Psoas muscle (tissue), 8 donors: ENCODE measurements around the gene GRID2. TPM values are rescaled to one million over a fixed set of nuclear protein-coding genes. Genes with fewer than 3 reads are reported as not detected.

Source experiments
- ATAC-seq, 4 donors: fragments of 200-7000 bp; cut with Tn5 transposase; one replicate each; pipeline ENCODE4 v1.9.1; 2020; ENCODE audit warnings: moderate library complexity in 3 of 4, mild to moderate bottlenecking in 2 of 4
- DNase-seq, 2 donors: peaks; one replicate each; pipeline ENCODE4 v3.0.0-alpha.2; 2020
- H3K27ac ChIP-seq: fragments of 200-600 bp; one replicate; pipeline ENCODE4 v1.8.0; 2022
- H3K27me3 ChIP-seq, 3 donors: fragments of 200-600 bp in 1 of 3; one replicate each; pipeline versions ENCODE4 v1.6.1 to v1.8.0; 2013 to 2022; ENCODE audit warnings: low read length in 2 of 3, mild to moderate bottlenecking in 2 of 3, moderate library complexity in 1 of 3; ENCODE audit not compliant: insufficient read depth in 3 of 3
- H3K36me3 ChIP-seq, 2 donors: fragments of 200-600 bp in 1 of 2; one replicate each; pipeline versions ENCODE4 v1.6.1 to v1.8.0; 2013 to 2022; ENCODE audit warnings: low read depth in 1 of 2, mild to moderate bottlenecking in 1 of 2, moderate library complexity in 1 of 2; ENCODE audit not compliant: insufficient read depth in 1 of 2
- H3K4me1 ChIP-seq: fragments of 200-600 bp; one replicate; pipeline ENCODE4 v1.8.0; 2022
- H3K4me3 ChIP-seq: fragments of 200-600 bp; one replicate; pipeline ENCODE4 v1.8.0; 2022; ENCODE audit warnings: mild to moderate bottlenecking
- H3K9me3 ChIP-seq: fragments of 200-600 bp; one replicate; pipeline ENCODE4 v1.8.0; 2022
- WGBS, 3 donors: extraction: QIAGEN DNeasy Blood & Tissue Kit; methylation state at CpG; one replicate each; pipeline versions ENCODE4 v1.1.6 to v1.1.7; 2013; 5-methylcytosine and 5-hydroxymethylcytosine counted together
- intact Hi-C, 2 donors: fragments of 100-400 bp; cut with DNase I; formaldehyde crosslinking; loops; one replicate each; pipeline versions ENCODE4 v1.11.0 to v1.14.2; 2022
- polyA plus RNA-seq, 3 donors: library from polyadenylated mRNA; stranded (reverse); fragments of 200-250 nt; gene quantifications; one replicate each; pipeline ENCODE4 v1.2.3, GENCODE V29; 2013
- total RNA-seq, 4 donors: library from RNA; stranded (reverse); fragmentation: NEBNext Ultra II Directional in 2 of 4; extraction: Animal tissue kit (Norgen Biotek cat#: 25700) in 2 of 4; gene quantifications; one replicate each; pipeline versions ENCODE4 v1.2.1 to v1.2.4, GENCODE V29; 2021 to 2023
- TF ChIP-seq, protein P1 (sequence below): fragments of 200-600 bp; IDR thresholded peaks from one replicate; pipeline ENCODE4 v1.8.0; 2022; ENCODE audit warnings: antibody characterized with exemption
- donor health status: healthy with polysubstance abuse.
- donor health status: DM: no; HTN: no; CAD: no; lungs with moderate emphysema.
- donor health status: Bipolar disorder and iron deficiency.
- donor health status: healthy.
- donor health status: DM: yes; HTN: yes; CAD: no.
- donor health status: DM: no; HTN: no; CAD: no.
- donor health status: DM: no; HTN: no; CAD: no.
- donor health status: DM: yes; HTN: yes; CAD: no.

GRID2 gene
- total and polyA plus RNA-seq, 7 donors = not detected

DNA sequence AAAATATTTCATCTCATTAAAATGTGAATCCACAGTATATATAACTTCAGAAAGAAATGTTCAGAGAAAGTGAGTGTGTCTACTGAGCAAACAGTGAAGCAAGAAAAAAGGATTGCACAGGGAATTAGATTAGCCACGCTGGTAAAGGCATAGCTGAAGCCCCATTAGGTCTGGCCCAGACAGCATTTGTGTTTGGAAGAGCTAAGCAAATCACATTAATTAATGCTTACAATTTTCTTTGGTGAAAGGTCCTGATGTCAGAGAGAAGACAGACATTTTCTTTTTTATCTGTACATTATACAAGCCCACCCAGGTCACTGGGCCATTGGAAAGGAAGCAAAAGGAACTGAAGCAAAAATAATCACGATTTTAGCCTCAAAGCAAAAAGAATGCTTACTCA, 354.6 kb downstream of the GRID2 start:
- WGBS, 3 donors = 39 to 42% (median 42%) methylated on average over 2 of the region's 2 CpGs
- TF ChIP-seq, protein P1, sequence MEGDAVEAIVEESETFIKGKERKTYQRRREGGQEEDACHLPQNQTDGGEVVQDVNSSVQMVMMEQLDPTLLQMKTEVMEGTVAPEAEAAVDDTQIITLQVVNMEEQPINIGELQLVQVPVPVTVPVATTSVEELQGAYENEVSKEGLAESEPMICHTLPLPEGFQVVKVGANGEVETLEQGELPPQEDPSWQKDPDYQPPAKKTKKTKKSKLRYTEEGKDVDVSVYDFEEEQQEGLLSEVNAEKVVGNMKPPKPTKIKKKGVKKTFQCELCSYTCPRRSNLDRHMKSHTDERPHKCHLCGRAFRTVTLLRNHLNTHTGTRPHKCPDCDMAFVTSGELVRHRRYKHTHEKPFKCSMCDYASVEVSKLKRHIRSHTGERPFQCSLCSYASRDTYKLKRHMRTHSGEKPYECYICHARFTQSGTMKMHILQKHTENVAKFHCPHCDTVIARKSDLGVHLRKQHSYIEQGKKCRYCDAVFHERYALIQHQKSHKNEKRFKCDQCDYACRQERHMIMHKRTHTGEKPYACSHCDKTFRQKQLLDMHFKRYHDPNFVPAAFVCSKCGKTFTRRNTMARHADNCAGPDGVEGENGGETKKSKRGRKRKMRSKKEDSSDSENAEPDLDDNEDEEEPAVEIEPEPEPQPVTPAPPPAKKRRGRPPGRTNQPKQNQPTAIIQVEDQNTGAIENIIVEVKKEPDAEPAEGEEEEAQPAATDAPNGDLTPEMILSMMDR = no peak
- no peaks in the 10 kb centered on the region for H3K27me3 ChIP-seq
- intact Hi-C loops = no loop called here
- DNase-seq (no peak), ATAC-seq (no peak)
- H3K36me3 ChIP-seq = no peaks in the 10 kb centered on the region
- no peak overlapping the region for H3K27ac ChIP-seq
- no peak overlapping the region for H3K4me3 ChIP-seq
- H3K4me1 ChIP-seq = no peaks in the 10 kb centered on the region
- H3K9me3 ChIP-seq = no peaks in the 10 kb centered on the region

DNA sequence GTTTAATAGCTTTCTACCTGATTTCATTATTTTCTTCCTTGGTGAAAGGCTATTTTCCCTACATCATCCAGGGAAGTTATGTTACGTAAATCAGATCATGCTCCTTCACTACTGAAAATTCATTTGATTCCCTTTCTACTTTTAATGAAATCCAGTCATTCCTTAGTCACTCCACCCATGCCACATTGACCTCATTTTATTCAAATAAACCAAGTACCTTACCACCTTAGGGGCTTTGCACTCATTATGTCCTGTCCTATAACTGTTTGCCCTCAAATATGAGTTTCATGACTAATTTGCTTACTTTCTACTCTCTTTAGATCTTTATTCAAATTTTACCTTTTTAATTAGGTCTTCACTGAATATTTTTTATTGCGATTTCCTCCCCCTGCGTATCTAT, 374.0 kb downstream of the GRID2 start:
- TF ChIP-seq, protein P1 = no peak
- ATAC-seq (no peak), DNase-seq (no peak)
- Histone ChIP-seq H3K27ac (no peak overlapping the region), H3K36me3 (no peaks in the 10 kb centered on the region), H3K4me1 (no peaks in the 10 kb centered on the region), H3K27me3 (no peaks in the 10 kb centered on the region), H3K4me3 (no peak overlapping the region), H3K9me3 (no peaks in the 10 kb centered on the region)
- intact Hi-C loops = no loop called here
- WGBS, 3 donors = 76 to 93% (median 87%) methylated on average over 3 of the region's 3 CpGs

DNA sequence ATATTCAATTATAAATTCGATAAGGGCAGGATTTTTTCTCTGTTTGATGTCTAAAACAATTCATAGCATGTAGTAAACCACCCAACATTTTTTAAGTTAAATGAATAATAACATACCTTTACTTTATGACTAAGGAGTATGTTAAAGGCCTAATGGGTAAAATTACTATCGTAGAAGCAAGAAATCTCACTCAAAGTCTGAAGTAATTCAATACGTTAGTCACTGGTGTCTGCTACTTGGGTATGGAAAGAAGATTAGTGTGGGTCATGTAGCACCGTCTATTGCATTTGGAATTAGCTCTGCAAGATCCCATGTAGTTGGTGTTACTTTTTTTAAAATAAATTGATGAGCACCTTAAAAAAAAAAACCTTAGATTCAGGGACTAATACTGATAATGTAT, 374.5 kb downstream of the GRID2 start:
- H3K4me3 ChIP-seq = no peak overlapping the region
- ATAC-seq = no peak
- no peaks in the 10 kb centered on the region for H3K4me1 ChIP-seq
- no peak overlapping the region for H3K27ac ChIP-seq
- no peaks in the 10 kb centered on the region for H3K9me3 ChIP-seq
- no peaks in the 10 kb centered on the region for H3K27me3 ChIP-seq
- no peak for DNase-seq
- intact Hi-C loops = no loop called here
- WGBS, 3 donors = 48 to 55% (median 54%) methylated on average over 4 of the region's 4 CpGs
- TF ChIP-seq, protein P1 = no peak
- no peaks in the 10 kb centered on the region for H3K36me3 ChIP-seq

GRCh38 chr4:92679149-92679548, 375.4 kb downstream of the GRID2 start:
- no peak for ATAC-seq
- H3K36me3 ChIP-seq = no peaks in the 10 kb centered on the region
- no peaks in the 10 kb centered on the region for H3K27me3 ChIP-seq
- no peaks in the 10 kb centered on the region for H3K4me1 ChIP-seq
- 67 to 86% (median 68%) methylated on average over 1 of the region's 1 CpG for WGBS, 3 donors
- TF ChIP-seq, protein P1 = no peak
- intact Hi-C loops = no loop called here
- no peak overlapping the region for H3K4me3 ChIP-seq
- DNase-seq = no peak
- H3K9me3 ChIP-seq = no peaks in the 10 kb centered on the region
- no peak overlapping the region for H3K27ac ChIP-seq

DNA sequence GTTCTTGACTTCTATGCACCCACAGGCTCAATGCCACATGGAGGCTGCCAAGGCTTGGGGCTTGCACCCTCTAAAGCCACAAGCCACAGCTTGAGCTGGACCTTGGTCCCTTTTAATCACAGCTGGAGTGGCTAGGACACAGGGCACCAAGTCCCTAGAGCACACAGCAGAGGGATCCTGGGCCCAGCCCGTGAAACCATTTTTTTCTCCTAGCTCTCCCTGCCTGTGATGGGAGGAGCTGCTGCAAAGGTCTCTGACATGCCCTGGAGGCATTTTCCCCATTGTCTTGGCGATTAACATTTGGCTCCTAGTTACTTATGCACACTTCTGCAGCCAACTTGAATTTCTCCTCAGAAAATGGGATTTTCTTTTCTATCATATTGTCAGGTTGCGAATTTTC, 410.9 kb downstream of the GRID2 start:
- TF ChIP-seq, protein P1 = no peak
- H3K9me3 ChIP-seq = no peaks in the 10 kb centered on the region

More for the DNA sequence above, 410.9 kb downstream of the GRID2 start:
- no peak for ATAC-seq
- no peaks in the 10 kb centered on the region for H3K36me3 ChIP-seq
- H3K4me1 ChIP-seq = no peaks in the 10 kb centered on the region
- WGBS, 3 donors = 82 to 89% (median 83%) methylated on average over 3 of the region's 3 CpGs
- DNase-seq = no peak
- no peak overlapping the region for H3K4me3 ChIP-seq
- intact Hi-C loops = no loop called here
- H3K27me3 ChIP-seq = no peaks in the 10 kb centered on the region
- H3K27ac ChIP-seq = no peak overlapping the region
